SJSA1 (cell line): ENCODE data around the gene MDM4. TPM values are rescaled to one million over a fixed set of nuclear protein-coding genes. Genes with fewer than 3 reads are reported as not detected.
A peak's percentile ranks its signal among the peaks of the same experiment; 100 is the strongest.

Experiments used
- DNase-seq, 2 experiments: peaks; one replicate each; pipeline ENCODE4 v3.0.0-alpha.2; 2015 to 2020; ENCODE audit warnings: low spot score in 2 of 2, low read depth in 1 of 2
- H3K27ac ChIP-seq: fragments of 250-450 bp; sonication (Bioruptor Pico); 2 replicates; pipeline ENCODE4 v1.5.1; 2020; ENCODE audit warnings: mild to moderate bottlenecking, moderate library complexity
- H3K27me3 ChIP-seq: fragments of 250-450 bp; sonication (Bioruptor Pico); replicated peaks from 2 replicates; pipeline ENCODE4 v1.5.1; 2020; ENCODE audit warnings: mild to moderate bottlenecking, moderate library complexity
- H3K36me3 ChIP-seq: fragments of 250-450 bp; sonication (Bioruptor Pico); 2 replicates; pipeline ENCODE4 v1.5.1; 2020; ENCODE audit warnings: mild to moderate bottlenecking
- H3K4me1 ChIP-seq: fragments of 250-450 bp; sonication (Bioruptor Pico); replicated peaks from 2 replicates; pipeline ENCODE4 v1.6.1; 2021; ENCODE audit warnings: mild to moderate bottlenecking
- H3K4me3 ChIP-seq: fragments of 250-450 bp; sonication (Bioruptor Pico); 2 replicates; pipeline ENCODE4 v1.5.1; 2020; ENCODE audit warnings: mild to moderate bottlenecking
- H3K9me3 ChIP-seq: fragments of 250-450 bp; sonication (Bioruptor Pico); replicated peaks from 2 replicates; pipeline ENCODE4 v1.5.1; 2020; ENCODE audit warnings: mild to moderate bottlenecking
- total RNA-seq: library from RNA; depleted of rRNA; stranded (reverse); fragments of >200 nt; shearing (Covaris generic); gene quantifications from 2 replicates; pipeline ENCODE4 v1.2.3, GENCODE V29; 2014

MDM4 gene
- total RNA-seq, 1 experiment from 2014 or later, result 13.2 TPM

- H3K4me3 ChIP-seq, result no peak overlapping the region
- H3K27ac ChIP-seq, result no peak overlapping the region
- H3K36me3 ChIP-seq, result no peaks in the 10 kb centered on the region
- no peaks in the 10 kb centered on the region for H3K27me3 ChIP-seq
- no peaks in the 10 kb centered on the region for H3K9me3 ChIP-seq
- H3K4me1 ChIP-seq, result no peaks in the 10 kb centered on the region
- no peak for DNase-seq
These were observed 62.9 kb downstream of the MDM4 start for GRCh38 chr1:204578867-204579664.

DNA sequence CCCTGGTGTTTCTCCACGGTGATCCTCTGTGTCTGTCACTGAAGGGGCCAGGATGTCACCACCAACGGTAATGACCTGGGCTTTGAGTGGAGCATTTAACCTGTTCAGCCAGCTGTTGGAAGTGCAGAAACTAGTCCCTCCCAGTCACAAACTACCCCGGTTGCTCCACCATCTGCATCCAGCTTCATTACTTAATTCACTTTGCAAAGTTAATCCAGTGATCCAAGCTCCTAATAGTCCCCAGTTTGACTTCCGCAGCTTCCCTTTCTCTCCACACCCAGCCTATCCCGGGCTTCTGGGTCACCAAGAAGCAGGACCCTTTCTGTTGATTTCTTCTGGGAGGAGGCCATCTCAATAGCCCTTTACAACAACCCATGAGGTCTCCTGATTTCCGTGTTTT is 63.5 kb downstream of the MDM4 start:
- no peaks in the 10 kb centered on the region for H3K27me3 ChIP-seq
- DNase-seq, result no peak
- H3K36me3 ChIP-seq, result no peaks in the 10 kb centered on the region
- H3K9me3 ChIP-seq, result no peaks in the 10 kb centered on the region
- no peaks in the 10 kb centered on the region for H3K4me1 ChIP-seq
- H3K27ac ChIP-seq, result no peak overlapping the region
- H3K4me3 ChIP-seq, result no peak overlapping the region

- Histone ChIP-seq H3K36me3 (no peaks in the 10 kb centered on the region), H3K4me1 (no peaks in the 10 kb centered on the region), H3K27ac (no peak overlapping the region), H3K4me3 (no peak overlapping the region), H3K9me3 (no peaks in the 10 kb centered on the region), H3K27me3 (no peaks in the 10 kb centered on the region)
- no peak for DNase-seq
These were observed 64.7 kb downstream of the MDM4 start for GRCh38 chr1:204580862-204581261.

- H3K4me1 ChIP-seq, result no peaks in the 10 kb centered on the region
- no peaks in the 10 kb centered on the region for H3K9me3 ChIP-seq
- H3K27me3 ChIP-seq, result 0 out of 2 replicates have a peak, but pooled peaks cover 3% of the 10 kb centered on the region
- H3K36me3 ChIP-seq, result no peaks in the 10 kb centered on the region
- no peak for DNase-seq
- no peak overlapping the region for H3K27ac ChIP-seq
- no peak overlapping the region for H3K4me3 ChIP-seq
These were observed 65.6 kb downstream of the MDM4 start for GRCh38 chr1:204581759-204582158.

DNA sequence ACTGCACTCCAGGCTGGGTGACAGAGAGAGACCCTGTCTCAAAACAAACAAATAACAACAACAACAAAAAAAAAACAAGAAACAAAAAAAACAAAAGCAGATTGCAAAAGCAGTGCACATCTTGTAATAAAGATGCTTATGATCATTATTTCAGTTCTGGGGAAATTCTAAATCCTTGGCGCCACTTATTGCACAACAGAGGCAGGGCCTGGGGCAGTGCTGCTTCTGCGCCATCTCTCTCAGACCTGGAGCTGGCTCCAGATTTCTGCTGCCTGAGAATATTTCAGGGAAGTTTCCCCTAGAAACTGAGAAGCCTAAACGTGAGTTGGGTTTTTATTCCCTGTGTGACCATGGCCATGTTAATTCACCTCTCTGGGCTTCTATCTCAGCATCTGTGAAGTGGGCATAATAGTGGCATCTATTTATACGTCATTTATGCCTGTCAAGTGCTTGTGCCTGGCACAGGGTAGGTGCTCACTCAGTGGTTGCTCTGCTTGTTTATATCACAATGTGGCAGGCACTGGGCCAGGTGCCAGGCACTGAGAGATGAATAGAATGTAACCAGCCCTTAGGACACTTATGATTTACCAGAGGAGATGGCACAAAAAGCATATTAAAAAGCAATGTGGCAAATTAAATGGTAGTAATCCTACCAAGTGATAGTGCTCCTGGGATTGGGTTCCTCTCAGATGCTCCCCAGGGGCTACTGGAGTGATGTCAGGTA is 67.9 kb downstream of the MDM4 start:
- no peak for DNase-seq
- 0 out of 2 replicates have a peak, but pooled peaks cover 3% of the 10 kb centered on the region for H3K27me3 ChIP-seq
- H3K27ac ChIP-seq, result no peak overlapping the region
- no peaks in the 10 kb centered on the region for H3K4me1 ChIP-seq
- H3K9me3 ChIP-seq, result no peaks in the 10 kb centered on the region
- H3K36me3 ChIP-seq, result no peaks in the 10 kb centered on the region
- no peak overlapping the region for H3K4me3 ChIP-seq

- H3K36me3 ChIP-seq, result no peaks in the 10 kb centered on the region
- no peak overlapping the region for H3K4me3 ChIP-seq
- no peak overlapping the region for H3K27ac ChIP-seq
- H3K4me1 ChIP-seq, result no peaks in the 10 kb centered on the region
- 0 out of 2 replicates have a peak, but pooled peaks cover 3% of the 10 kb centered on the region for H3K27me3 ChIP-seq
- no peak for DNase-seq
- no peaks in the 10 kb centered on the region for H3K9me3 ChIP-seq
These were observed 68.6 kb downstream of the MDM4 start for GRCh38 chr1:204584699-204585372.

GRCh38 chr1:204587621-204588020 is 71.4 kb downstream of the MDM4 start:
- H3K4me1 ChIP-seq, result peaks cover 17% of the 10 kb centered on the region
- H3K9me3 ChIP-seq, result no peaks in the 10 kb centered on the region
- H3K27ac ChIP-seq, result no peak overlapping the region
- H3K27me3 ChIP-seq, result 0 out of 2 replicates have a peak, but pooled peaks cover 3% of the 10 kb centered on the region
- H3K4me3 ChIP-seq, result no peak overlapping the region
- H3K36me3 ChIP-seq, result no peaks in the 10 kb centered on the region
- DNase-seq, result no peak

- Histone ChIP-seq H3K27me3 (0 out of 2 replicates have a peak, but pooled peaks cover 3% of the 10 kb centered on the region), H3K4me1 (peaks cover 19% of the 10 kb centered on the region), H3K4me3 (no peak overlapping the region), H3K27ac (no peak overlapping the region), H3K9me3 (no peaks in the 10 kb centered on the region), H3K36me3 (no peaks in the 10 kb centered on the region)
- DNase-seq, result no peak
These were observed 72.6 kb downstream of the MDM4 start for GRCh38 chr1:204588826-204589225.

DNA sequence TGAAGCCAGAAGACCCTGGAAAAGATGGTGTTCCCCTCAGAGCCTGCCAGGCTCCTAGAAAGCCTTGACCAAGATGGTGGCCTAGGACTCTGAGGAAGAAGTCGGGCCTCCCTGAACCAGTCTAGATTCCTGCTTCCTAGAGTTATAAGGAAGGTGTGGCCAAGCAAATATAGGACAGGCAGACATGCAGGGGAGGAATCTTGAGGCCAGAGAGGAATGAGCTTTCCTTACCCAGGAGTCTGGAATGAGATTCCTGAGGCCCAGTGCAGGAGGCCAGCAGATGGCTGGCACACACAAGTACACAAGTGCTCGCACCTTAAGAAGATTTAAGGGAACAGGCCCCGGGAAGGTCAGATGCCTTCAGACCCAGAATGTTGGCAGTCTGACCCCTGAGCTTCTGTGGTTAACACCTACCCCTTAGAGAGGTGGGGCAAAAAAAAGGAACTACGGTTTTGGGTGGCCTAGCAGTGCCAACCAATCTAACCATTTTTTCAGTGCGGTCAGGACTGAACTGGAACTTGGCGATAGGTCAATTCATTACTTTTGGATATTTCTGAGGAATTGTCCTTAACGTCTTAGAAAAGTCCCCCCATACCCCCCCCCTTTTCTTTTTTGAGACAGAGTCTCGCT is 73.3 kb downstream of the MDM4 start:
- peaks cover 19% of the 10 kb centered on the region for H3K4me1 ChIP-seq
- H3K4me3 ChIP-seq, result no peak overlapping the region
- H3K36me3 ChIP-seq, result no peaks in the 10 kb centered on the region
- H3K27me3 ChIP-seq, result 0 out of 2 replicates have a peak, but pooled peaks cover 3% of the 10 kb centered on the region
- DNase-seq, result no peak
- no peaks in the 10 kb centered on the region for H3K9me3 ChIP-seq
- H3K27ac ChIP-seq, result no peak overlapping the region

- peaks cover 19% of the 10 kb centered on the region for H3K4me1 ChIP-seq
- DNase-seq, result peak in 1 of 2 experiments; percentile 59
- H3K36me3 ChIP-seq, result no peaks in the 10 kb centered on the region
- no peak overlapping the region for H3K4me3 ChIP-seq
- H3K9me3 ChIP-seq, result no peaks in the 10 kb centered on the region
- no peak overlapping the region for H3K27ac ChIP-seq
- H3K27me3 ChIP-seq, result 0 out of 2 replicates have a peak, but pooled peaks cover 2% of the 10 kb centered on the region
These were observed 75.4 kb downstream of the MDM4 start for GRCh38 chr1:204591473-204592090.

- DNase-seq, result no peak
These were observed 76.2 kb downstream of the MDM4 start for GRCh38 chr1:204592246-204592948.

DNA sequence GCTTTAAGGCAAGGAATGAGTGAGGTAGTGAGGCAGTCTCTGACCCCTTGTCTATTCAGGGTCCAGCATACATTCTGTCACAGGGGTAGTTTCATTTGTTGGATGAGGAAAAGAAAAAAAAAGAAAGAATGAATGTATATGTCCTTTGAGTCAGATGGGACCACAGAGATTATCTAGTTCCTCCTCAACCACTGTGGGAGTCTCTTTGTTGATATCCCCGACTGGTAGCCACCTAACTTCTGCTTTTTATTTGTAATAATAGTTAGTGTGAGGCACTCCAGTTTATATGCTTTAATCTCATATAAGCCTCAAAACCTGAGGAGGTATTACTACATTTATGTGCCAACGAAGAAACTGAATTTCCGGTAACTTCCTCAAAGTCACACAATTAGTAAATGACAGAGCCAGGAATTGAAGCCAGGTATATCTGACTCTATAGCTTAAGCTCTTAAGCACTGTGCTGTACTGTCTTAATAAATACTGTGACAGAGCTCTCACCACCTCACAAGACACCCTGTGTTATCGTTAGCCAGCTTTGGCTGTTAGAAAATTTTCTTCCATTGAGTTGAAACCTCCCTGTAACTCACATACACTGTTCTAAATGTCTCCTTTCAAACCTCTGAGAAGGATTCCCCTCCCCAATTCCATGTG is 82.2 kb downstream of the MDM4 start:
- Histone ChIP-seq H3K36me3 (no peaks in the 10 kb centered on the region), H3K27me3 (peaks cover 21% of the 10 kb centered on the region), H3K4me3 (no peak overlapping the region), H3K9me3 (no peaks in the 10 kb centered on the region), H3K4me1 (no peaks in the 10 kb centered on the region), H3K27ac (no peak overlapping the region)
- DNase-seq, result no peak

More at GRCh38 chr1:204592246-204592948, 76.2 kb downstream of the MDM4 start:
- Histone ChIP-seq H3K27me3 (no peaks in the 10 kb centered on the region), H3K36me3 (no peaks in the 10 kb centered on the region), H3K4me1 (peaks cover 19% of the 10 kb centered on the region), H3K27ac (no peak overlapping the region), H3K4me3 (no peak overlapping the region), H3K9me3 (no peaks in the 10 kb centered on the region)
